GM13977 (cell line): ENCODE results near the gene ARID3A.

Source experiments
- DNase-seq: peaks from one replicate; pipeline ENCODE4 v3.0.0; 2012; ENCODE audit warnings: low spot score
- in situ Hi-C: fragments of 300-500 bp; cut with MboI; formaldehyde crosslinking; loops from one replicate; pipeline ENCODE4 v1.12.0; 2022; ENCODE audit warnings: low sequenced_read_pairs, low pct_unique_long_range_greater_than_20kb, mixed read lengths, inconsistent platforms; ENCODE audit not compliant: unreplicated experiment
- TF ChIP-seq, protein P1 (sequence below): IDR thresholded peaks from 2 replicates; pipeline ENCODE4 v1.5.1; 2012; ENCODE audit warnings: mild to moderate bottlenecking, control low read depth; ENCODE audit not compliant: insufficient read depth; ENCODE audit errors: extremely low read depth, missing control alignments

The ARID3A gene

DNA sequence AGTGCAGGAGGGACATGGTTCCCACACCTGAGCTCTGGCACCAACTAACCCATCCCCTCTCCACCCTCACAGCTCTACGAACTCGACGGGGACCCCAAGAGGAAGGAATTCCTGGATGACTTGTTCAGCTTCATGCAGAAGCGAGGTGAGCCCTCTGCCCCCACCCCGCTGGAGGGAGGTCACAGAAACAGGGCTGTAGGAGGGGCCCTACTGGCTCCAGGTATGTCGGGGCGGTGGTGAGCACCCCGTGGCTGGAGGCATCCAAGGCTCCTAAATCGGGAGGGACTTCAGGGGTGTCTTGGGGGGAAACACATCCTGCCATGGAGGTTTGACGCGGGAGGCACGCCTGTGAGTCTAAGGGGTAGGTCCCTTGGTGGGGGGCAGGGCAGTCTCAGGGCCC lies 34.2 kb downstream of the ARID3A start:
- in situ Hi-C loops = no loop called here
- no peak for DNase-seq
- TF ChIP-seq, protein P1, sequence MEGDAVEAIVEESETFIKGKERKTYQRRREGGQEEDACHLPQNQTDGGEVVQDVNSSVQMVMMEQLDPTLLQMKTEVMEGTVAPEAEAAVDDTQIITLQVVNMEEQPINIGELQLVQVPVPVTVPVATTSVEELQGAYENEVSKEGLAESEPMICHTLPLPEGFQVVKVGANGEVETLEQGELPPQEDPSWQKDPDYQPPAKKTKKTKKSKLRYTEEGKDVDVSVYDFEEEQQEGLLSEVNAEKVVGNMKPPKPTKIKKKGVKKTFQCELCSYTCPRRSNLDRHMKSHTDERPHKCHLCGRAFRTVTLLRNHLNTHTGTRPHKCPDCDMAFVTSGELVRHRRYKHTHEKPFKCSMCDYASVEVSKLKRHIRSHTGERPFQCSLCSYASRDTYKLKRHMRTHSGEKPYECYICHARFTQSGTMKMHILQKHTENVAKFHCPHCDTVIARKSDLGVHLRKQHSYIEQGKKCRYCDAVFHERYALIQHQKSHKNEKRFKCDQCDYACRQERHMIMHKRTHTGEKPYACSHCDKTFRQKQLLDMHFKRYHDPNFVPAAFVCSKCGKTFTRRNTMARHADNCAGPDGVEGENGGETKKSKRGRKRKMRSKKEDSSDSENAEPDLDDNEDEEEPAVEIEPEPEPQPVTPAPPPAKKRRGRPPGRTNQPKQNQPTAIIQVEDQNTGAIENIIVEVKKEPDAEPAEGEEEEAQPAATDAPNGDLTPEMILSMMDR = no peak

DNA sequence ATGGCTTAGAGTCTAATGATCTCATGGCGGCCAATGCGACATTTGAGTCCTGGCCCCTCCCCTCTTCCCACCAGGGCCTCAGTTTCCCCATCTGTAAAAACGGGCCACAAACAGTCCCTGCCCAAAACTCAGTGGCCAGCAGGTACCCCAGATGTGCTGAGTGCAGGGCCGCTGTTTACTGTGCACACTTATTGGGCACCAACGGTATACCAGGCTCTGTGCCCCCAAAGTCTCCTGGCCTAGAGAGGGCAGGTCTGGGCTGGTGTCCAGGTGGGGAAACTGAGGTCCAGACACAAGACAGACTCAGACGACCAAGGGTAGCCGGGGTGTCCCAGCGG lies 34.7 kb downstream of the ARID3A start:
- in situ Hi-C loops = no loop called here
- TF ChIP-seq, protein P1 = no peak
- no peak for DNase-seq

DNA sequence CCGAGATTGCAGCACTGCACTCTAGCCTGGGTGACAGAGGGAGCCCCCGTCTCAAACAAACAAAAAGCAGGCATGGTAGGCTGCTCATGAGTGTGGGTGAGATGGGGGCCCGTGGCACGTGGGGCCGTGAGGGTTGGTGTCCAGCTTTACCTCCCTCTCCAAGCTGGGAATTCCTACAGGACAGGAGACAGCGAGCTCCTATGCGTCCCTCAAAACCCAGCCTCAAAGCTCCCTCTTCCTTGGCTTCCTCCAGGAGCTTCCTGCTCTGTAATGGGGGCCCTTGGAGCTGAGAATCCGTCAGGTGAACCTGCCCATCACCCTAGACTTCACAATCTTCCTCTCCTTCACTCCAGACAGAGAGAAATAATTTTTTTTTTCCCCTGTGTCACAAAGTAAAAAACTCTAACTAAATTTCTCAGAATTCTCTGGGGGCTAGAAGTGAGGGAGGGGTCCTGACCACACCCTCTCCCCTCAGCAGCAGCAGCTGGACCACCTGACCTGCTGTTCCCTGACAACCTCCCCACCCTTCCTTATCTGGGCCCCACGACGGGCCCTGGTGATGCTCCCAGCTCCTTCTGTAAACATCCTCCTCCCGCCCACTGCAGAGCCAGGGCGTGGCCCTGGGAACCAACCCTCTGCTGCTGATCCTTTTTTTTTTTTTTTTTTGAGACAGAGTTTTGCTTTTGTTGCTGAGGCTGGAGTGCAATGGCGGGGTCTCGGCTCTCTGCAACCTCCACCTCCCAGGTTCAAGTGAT lies 36.2 kb downstream of the ARID3A start:
- TF ChIP-seq, protein P1 = no peak
- no peak for DNase-seq
- in situ Hi-C loops = no loop called here

DNA sequence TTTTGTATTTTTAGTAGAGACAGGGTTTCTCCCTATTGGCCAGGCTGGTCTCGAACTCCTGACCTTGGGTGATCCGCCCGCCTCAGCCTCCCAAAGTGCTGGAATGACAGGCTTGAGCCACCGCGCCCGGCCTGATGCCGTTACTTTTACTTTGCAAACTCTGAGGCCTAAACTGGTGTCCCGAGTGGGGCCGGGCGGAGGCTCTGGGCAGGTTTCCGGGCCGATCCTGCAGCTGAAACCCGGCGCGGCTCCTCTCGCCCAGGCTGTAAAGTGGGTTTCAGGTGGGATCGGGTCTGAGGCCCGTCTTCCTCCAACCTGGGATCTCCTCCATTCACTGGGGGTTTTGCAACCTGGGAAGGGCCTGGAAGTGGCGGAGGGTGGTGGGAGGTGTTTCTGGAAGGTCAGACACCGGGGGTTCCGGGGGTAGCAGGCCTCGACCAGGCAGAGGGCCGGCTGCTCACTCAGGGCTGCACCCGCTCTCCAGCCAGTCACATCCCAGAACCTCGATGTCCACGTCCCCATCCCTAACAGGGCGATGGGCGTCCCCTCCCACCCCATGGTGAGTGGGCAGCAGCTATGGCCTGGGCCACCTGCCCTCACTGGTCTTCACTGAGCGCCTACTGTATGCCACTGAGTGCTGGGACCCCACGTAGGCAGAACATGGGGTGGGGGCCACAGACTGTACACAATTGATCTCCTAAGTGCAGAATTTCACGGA lies 37.0 kb downstream of the ARID3A start:
- TF ChIP-seq, protein P1 = no peak
- in situ Hi-C loops = no loop called here
- DNase-seq = no peak

DNA sequence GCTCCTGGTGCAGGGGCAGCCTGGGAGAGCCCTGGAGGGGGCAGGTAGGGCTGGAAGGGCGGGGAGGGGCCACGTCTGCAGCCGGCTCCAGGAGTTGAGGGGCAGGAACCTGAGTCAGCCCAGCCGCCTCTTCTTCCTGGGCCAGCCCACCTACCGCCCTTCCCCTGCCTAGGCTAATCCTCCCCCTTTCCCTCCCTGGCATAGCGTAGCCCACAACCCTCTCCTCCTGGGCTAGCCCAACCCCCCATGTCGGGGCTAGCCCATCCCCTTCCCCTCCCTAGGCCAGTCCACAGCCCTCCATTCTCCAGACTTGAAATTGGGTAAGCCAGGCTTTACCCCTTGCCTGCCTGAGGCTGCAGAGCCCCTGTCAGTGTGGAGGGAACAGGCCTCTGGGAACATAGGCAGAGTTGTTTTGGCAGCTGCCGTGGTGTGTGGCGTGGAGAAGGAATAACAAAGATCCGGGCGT lies 37.7 kb downstream of the ARID3A start:
- TF ChIP-seq, protein P1 = no peak
- no peak for DNase-seq
- in situ Hi-C loops = no loop called here

DNA sequence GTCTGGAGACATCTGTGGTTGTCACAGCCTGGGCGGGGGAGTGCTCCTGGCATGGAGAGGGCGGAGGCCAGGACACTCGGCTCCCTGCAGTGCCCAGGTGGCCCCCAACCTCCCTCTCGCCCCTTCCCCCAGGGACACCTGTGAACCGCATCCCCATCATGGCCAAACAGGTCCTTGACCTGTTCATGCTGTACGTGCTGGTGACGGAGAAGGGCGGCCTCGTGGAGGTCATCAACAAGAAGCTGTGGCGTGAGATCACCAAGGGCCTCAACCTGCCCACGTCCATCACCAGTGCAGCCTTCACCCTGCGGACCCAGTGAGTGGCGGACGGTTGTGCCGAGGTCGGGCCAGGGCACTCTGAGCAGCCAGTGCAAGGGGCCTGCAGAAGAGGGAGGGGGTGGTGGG lies 38.3 kb downstream of the ARID3A start:
- TF ChIP-seq, protein P1 = no peak
- DNase-seq = no peak
- in situ Hi-C loops = no loop called here
